A673 (cell line): ENCODE measurements around the gene ACSF3.

Source experiments
- EZH2 ChIP-seq: fragments of 200-600 bp; sonication (generic); IDR thresholded peaks from 2 replicates; pipeline ENCODE4 v1.6.1; 2017; ENCODE audit warnings: borderline replicate concordance, low read depth, mild to moderate bottlenecking, mixed read lengths, antibody characterized with exemption, low read length; ENCODE audit not compliant: poor library complexity, severe bottlenecking
- TF ChIP-seq, protein P1 (sequence below): fragments of 300-800, 200-600 bp; sonication (generic); conservative IDR thresholded peaks from 2 replicates; pipeline ENCODE4 v1.5.1; 2017; ENCODE audit warnings: low read depth, mild to moderate bottlenecking, antibody characterized with exemption, low read length, moderate library complexity, mixed read lengths

DNA sequence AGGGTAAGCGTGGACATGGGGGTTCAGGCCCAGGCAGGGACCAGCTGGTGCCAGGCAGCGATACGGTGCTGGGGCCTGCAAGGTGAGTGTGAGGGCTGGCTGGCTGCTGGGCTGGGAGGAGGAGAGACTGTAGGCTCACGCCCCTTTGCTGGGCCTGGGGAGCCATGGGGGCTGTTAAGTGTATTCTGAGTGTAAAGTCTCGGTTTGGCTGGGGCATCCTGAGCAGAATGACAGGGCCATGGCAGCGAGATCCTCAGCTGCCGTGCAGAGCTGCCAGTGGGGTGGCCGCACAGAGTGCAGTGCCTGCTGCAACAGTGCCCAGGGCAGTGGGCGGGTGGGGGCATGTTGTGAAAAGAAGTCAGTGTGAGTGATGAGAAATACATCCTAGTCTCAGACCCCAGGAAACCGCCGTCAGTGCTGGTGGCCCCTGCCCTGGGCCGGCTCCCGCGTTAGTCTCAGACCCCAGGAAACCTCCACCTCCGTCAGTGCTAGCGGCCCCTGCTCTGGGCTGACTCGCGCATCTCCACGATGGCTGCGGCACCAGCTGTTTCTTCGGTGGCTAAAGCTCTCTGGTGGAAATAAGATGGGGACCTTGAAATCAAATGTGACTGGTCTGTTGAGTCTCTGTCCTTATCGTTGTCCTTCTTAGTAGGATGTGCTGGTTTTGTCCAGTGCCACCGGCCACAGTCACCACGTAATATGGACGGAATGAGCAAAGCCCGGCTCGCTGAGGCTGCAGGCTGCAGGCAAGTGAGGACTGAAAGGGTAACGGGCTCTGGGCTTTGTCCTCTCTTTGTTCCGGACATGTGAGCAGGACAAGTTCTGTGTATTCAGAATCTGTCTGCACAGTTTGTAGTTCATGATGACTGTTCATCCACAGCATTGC is 22.9 kb downstream of the ACSF3 start:
- TF ChIP-seq, protein P1, sequence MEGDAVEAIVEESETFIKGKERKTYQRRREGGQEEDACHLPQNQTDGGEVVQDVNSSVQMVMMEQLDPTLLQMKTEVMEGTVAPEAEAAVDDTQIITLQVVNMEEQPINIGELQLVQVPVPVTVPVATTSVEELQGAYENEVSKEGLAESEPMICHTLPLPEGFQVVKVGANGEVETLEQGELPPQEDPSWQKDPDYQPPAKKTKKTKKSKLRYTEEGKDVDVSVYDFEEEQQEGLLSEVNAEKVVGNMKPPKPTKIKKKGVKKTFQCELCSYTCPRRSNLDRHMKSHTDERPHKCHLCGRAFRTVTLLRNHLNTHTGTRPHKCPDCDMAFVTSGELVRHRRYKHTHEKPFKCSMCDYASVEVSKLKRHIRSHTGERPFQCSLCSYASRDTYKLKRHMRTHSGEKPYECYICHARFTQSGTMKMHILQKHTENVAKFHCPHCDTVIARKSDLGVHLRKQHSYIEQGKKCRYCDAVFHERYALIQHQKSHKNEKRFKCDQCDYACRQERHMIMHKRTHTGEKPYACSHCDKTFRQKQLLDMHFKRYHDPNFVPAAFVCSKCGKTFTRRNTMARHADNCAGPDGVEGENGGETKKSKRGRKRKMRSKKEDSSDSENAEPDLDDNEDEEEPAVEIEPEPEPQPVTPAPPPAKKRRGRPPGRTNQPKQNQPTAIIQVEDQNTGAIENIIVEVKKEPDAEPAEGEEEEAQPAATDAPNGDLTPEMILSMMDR, result no peak
- TF ChIP-seq EZH2, result no peak
